Liver (tissue), 9 donors: ENCODE results near the gene DGKE. TPM values are rescaled to one million over a fixed set of nuclear protein-coding genes. Genes with fewer than 3 reads are reported as not detected.

Experiments
- DNase-seq: peaks from one replicate; pipeline ENCODE4 v3.0.0-alpha.2; 2017; ENCODE audit warnings: low spot score
- H3K27ac ChIP-seq, 2 donors: one replicate each; pipeline ENCODE4 v1.7.0; 2013; ENCODE audit warnings: inconsistent platforms in 2 of 2, low read length in 2 of 2, control low read depth in 1 of 2, low read depth in 1 of 2, mild to moderate bottlenecking in 1 of 2
- H3K27me3 ChIP-seq, 4 donors: one replicate each; pipeline versions ENCODE4 v1.6.1 to v1.7.0; 2013; ENCODE audit warnings: low read length in 3 of 4, inconsistent platforms in 1 of 4, mild to moderate bottlenecking in 1 of 4, moderate library complexity in 1 of 4; ENCODE audit not compliant: control insufficient read depth in 4 of 4, insufficient read depth in 4 of 4
- H3K36me3 ChIP-seq, 4 donors: one replicate each; pipeline versions ENCODE4 v1.6.1 to v1.7.0; 2013; ENCODE audit warnings: low read length in 3 of 4, mild to moderate bottlenecking in 3 of 4, low read depth in 1 of 4, moderate library complexity in 1 of 4; ENCODE audit not compliant: control insufficient read depth in 4 of 4, insufficient read depth in 3 of 4
- H3K4me1 ChIP-seq, 4 donors: one replicate each; pipeline versions ENCODE4 v1.6.1 to v1.7.0; 2013; ENCODE audit warnings: low read length in 3 of 4, mild to moderate bottlenecking in 3 of 4, moderate library complexity in 1 of 4; ENCODE audit not compliant: control insufficient read depth in 4 of 4, insufficient read depth in 4 of 4
- H3K4me3 ChIP-seq, 3 donors: one replicate each; pipeline versions ENCODE4 v1.6.1 to v1.7.0; 2013; ENCODE audit warnings: low read length in 3 of 3, control low read depth in 1 of 3, low read depth in 1 of 3, mild to moderate bottlenecking in 1 of 3
- H3K9ac ChIP-seq, 2 donors: one replicate each; pipeline ENCODE4 v1.7.0; 2013; ENCODE audit warnings: low read length in 2 of 2, mild to moderate bottlenecking in 2 of 2, moderate library complexity in 2 of 2, control low read depth in 1 of 2, low read depth in 1 of 2
- H3K9me3 ChIP-seq, 4 donors: one replicate each; pipeline versions ENCODE4 v1.6.1 to v1.7.0; 2013; ENCODE audit warnings: low read length in 3 of 4; ENCODE audit not compliant: control insufficient read depth in 4 of 4
- EGR1 ChIP-seq, 2 donors: IDR thresholded peaks; 2 replicates each; pipeline ENCODE4 v1.6.1; 2016 to 2018; ENCODE audit warnings: antibody characterized with exemption in 2 of 2, low read depth in 2 of 2
- FOXA1 ChIP-seq: IDR thresholded peaks from 2 replicates; pipeline ENCODE4 v1.6.1; 2016; ENCODE audit warnings: antibody characterized with exemption
- FOXA2 ChIP-seq: IDR thresholded peaks from 2 replicates; pipeline ENCODE4 v1.6.1; 2016; ENCODE audit warnings: antibody characterized with exemption
- GABPA ChIP-seq, 2 donors: IDR thresholded peaks in 1 of 2; conservative IDR thresholded peaks in 1 of 2; 2 replicates each; pipeline ENCODE4 v1.6.1; 2016; ENCODE audit warnings: antibody characterized with exemption in 2 of 2, mild to moderate bottlenecking in 1 of 2, moderate library complexity in 1 of 2
- HNF4A ChIP-seq, 2 donors: conservative IDR thresholded peaks; 2 replicates each; pipeline ENCODE4 v1.6.1; 2016; ENCODE audit warnings: antibody characterized with exemption in 2 of 2, mild to moderate bottlenecking in 2 of 2
- HNF4G ChIP-seq: IDR thresholded peaks from 2 replicates; pipeline ENCODE4 v1.6.1; 2016; ENCODE audit warnings: antibody characterized with exemption
- JUND ChIP-seq, 2 donors: IDR thresholded peaks; 2 replicates each; pipeline ENCODE4 v1.6.1; 2016; ENCODE audit warnings: antibody characterized with exemption in 2 of 2
- NR2F2 ChIP-seq: IDR thresholded peaks from 2 replicates; pipeline ENCODE4 v1.6.1; 2016; ENCODE audit warnings: antibody characterized with exemption
- RAD21 ChIP-seq, 2 donors: IDR thresholded peaks; 2 replicates each; pipeline ENCODE4 v1.6.1; 2016; ENCODE audit warnings: antibody characterized with exemption in 2 of 2, mild to moderate bottlenecking in 2 of 2
- REST ChIP-seq: IDR thresholded peaks from 2 replicates; pipeline ENCODE4 v1.6.1; 2016; ENCODE audit warnings: antibody characterized with exemption, mild to moderate bottlenecking
- RXRA ChIP-seq, 2 donors: IDR thresholded peaks; 2 replicates each; pipeline ENCODE4 v1.6.1; 2017 to 2018; ENCODE audit warnings: antibody characterized with exemption in 2 of 2, mild to moderate bottlenecking in 1 of 2
- SP1 ChIP-seq: IDR thresholded peaks from 2 replicates; pipeline ENCODE4 v1.6.1; 2018; ENCODE audit warnings: antibody characterized with exemption, mild to moderate bottlenecking
- TAF1 ChIP-seq: conservative IDR thresholded peaks from 2 replicates; pipeline ENCODE4 v1.6.1; 2016; ENCODE audit warnings: antibody characterized with exemption, mild to moderate bottlenecking
- YY1 ChIP-seq: IDR thresholded peaks from 2 replicates; pipeline ENCODE4 v1.6.1; 2016; ENCODE audit warnings: antibody characterized with exemption, mild to moderate bottlenecking
- ZBTB33 ChIP-seq: IDR thresholded peaks from 2 replicates; pipeline ENCODE4 v1.6.1; 2016; ENCODE audit warnings: antibody characterized with exemption
- WGBS: extraction: QIAGEN DNeasy Blood & Tissue Kit; methylation state at CpG from one replicate; pipeline ENCODE4 v1.1.7; 2013; 5-methylcytosine and 5-hydroxymethylcytosine counted together
- polyA plus RNA-seq, 2 donors: library from polyadenylated mRNA; stranded (reverse) in 1 of 2; unstranded in 1 of 2; fragments of 200-250 nt in 1 of 2; fragments of >200 nt in 1 of 2; fragmentation: Nextera tagmentation in 1 of 2; extraction: Ambion mirVana in 1 of 2; gene quantifications; one replicate each; pipeline versions ENCODE4 v1.2.1 to v1.2.3, GENCODE V29; 2013 to 2015
- total RNA-seq, 2 donors: library from RNA; depleted of rRNA; stranded (reverse); fragments of >200 nt; gene quantifications; one replicate each; pipeline ENCODE4 v1.2.3, GENCODE V29; 2014
- TF ChIP-seq, protein P1 (sequence below): IDR thresholded peaks from 2 replicates; pipeline ENCODE4 v1.6.1; 2016; ENCODE audit warnings: antibody characterized with exemption
- TF ChIP-seq, protein P2 (sequence below): IDR thresholded peaks from 2 replicates; pipeline ENCODE4 v1.6.1; 2016; ENCODE audit warnings: antibody characterized with exemption
- donor health status: healthy.
- donor health status: healthy.
- donor health status: healthy.
- donor health status: healthy.
- donor health status: healthy.

The DGKE gene
- total and polyA plus RNA-seq, 4 donors, result 1.0 to 5.9 (median 2.8) TPM

DNA sequence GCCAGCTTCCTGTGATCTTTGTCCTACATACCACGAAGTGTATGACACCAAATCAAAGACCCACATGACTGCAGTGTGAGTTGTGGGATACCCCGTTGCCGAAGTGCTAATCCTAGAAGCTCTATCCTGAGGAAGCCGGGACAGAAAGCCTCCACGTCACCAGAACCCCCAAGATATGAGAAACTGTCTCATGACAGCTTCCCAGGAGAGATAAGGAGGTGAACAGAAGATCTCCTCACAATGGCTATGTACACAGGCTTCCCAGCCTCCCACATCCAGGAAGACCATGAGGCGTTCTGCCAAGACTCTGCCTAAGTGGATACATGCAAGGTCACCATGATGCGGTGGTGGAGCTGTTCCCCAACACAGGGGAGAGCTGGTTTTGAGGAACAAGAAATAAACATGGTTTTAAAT is 42.8 kb downstream of the DGKE start:
- no peak overlapping the region for H3K27ac ChIP-seq
- DNase-seq, result no peak

GRCh38 chr17:56879280-56879679 is 45.3 kb downstream of the DGKE start:
- 95% methylated on average over 7 of the region's 7 CpGs for WGBS
- TF ChIP-seq, protein P1, sequence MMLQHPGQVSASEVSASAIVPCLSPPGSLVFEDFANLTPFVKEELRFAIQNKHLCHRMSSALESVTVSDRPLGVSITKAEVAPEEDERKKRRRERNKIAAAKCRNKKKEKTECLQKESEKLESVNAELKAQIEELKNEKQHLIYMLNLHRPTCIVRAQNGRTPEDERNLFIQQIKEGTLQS, result no peak
- TF ChIP-seq YY1 (no peak), ZBTB33 (no peak), NR2F2 (no peak), RAD21 (IDR thresholded peaks at IDR 0.05) (no peak), REST (no peak), FOXA1 (no peak), TAF1 (no peak), GABPA (IDR thresholded peaks at IDR 0.05 in 1 of 2, conservative IDR thresholded peaks at IDR 0.05 in 1 of 2) (no peak), EGR1 (IDR thresholded peaks at IDR 0.05; ENCODE audit: low read depth in 2 of 2) (no peak), JUND (IDR thresholded peaks at IDR 0.05) (no peak), RXRA (IDR thresholded peaks at IDR 0.05) (no peak), SP1 (no peak), HNF4A (conservative IDR thresholded peaks at IDR 0.05) (no peak), HNF4G (no peak), FOXA2 (no peak)
- TF ChIP-seq, protein P2, sequence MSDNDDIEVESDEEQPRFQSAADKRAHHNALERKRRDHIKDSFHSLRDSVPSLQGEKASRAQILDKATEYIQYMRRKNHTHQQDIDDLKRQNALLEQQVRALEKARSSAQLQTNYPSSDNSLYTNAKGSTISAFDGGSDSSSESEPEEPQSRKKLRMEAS, result no peak

More for the DNA sequence above, 42.8 kb downstream of the DGKE start:
- TF ChIP-seq REST, result no peak
- peak; percentile 8 for TF ChIP-seq NR2F2
- no peak for TF ChIP-seq HNF4G
- TF ChIP-seq SP1, result no peak
- no peak for TF ChIP-seq YY1
- TF ChIP-seq, protein P2, result no peak
- TF ChIP-seq RAD21 (IDR thresholded peaks at IDR 0.05), result no peak
- TF ChIP-seq EGR1 (IDR thresholded peaks at IDR 0.05; ENCODE audit: low read depth in 2 of 2), result no peak
- Histone ChIP-seq H3K4me1 (peaks cover 0 to 3% (median 3%) of the 10 kb centered on the region in 4 donors), H3K4me3 (no peak overlapping the region), H3K27me3 (no peaks in the 10 kb centered on the region), H3K9me3 (no peaks in the 10 kb centered on the region), H3K9ac (no peak overlapping the region), H3K36me3 (peaks cover 0 to 1% (median 0%) of the 10 kb centered on the region in 4 donors)
- 74% methylated on average over 7 of the region's 7 CpGs for WGBS

More at GRCh38 chr17:56879280-56879679, 45.3 kb downstream of the DGKE start:
- Histone ChIP-seq H3K36me3 (peaks cover 0 to 1% (median 0%) of the 10 kb centered on the region in 4 donors), H3K4me3 (no peak overlapping the region), H3K27me3 (no peaks in the 10 kb centered on the region), H3K4me1 (peaks cover 0 to 6% (median 4%) of the 10 kb centered on the region in 4 donors), H3K9ac (no peak overlapping the region), H3K9me3 (no peaks in the 10 kb centered on the region), H3K27ac (no peak overlapping the region)
- DNase-seq, result no peak
